ENCODE measurements around the gene SKOR2.
A peak's percentile ranks its signal among the peaks of the same experiment; 100 is the strongest.
"Not testable (repeated sequence)": the region's sequence is repeated elsewhere in the genome, so short reads cannot be mapped to it uniquely, and the experiment has no call there.

Gene SKOR2

GRCh38 chr18:47254341-47254939, 3.0 kb upstream of the SKOR2 start:
- FAIRE-seq = no peak

DNA sequence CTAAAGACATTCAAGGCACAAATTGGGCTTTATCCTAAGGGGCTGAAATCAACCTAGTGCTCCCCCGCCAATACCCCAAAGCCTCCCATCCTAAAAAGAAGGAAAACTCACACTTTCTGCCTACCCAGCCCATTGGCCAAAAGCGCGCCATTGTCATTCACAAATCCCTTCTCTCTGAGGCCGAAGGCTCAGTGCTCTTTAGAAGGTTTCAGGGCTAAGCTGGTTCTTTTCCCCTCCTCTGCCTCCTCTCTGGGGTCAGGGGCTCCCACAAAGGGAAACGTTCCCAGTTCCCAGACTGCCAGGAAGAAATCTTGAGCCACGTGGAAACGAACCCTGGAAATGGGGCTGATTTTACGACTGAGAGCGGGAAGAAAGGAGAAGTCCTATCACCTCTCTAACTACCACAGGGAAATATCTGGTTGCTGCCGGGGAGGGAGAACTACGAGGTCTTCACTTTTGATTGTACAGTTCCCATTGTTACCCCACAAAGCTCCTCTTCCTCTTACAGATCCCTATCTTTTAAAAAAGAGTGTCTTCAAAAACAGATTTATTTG, 1.7 kb upstream of the SKOR2 start:
- FAIRE-seq = no peak

GRCh38 chr18:47250391-47251046, 941 bp downstream of the SKOR2 start:
- FAIRE-seq = no peak

- FAIRE-seq = no peak
These were observed 2.0 kb downstream of the SKOR2 start for GRCh38 chr18:47249314-47249981.

GRCh38 chr18:47248604-47249313, 2.7 kb downstream of the SKOR2 start:
- no peak for FAIRE-seq

- no peak for FAIRE-seq
These were observed 3.3 kb downstream of the SKOR2 start for GRCh38 chr18:47248115-47248603.

DNA sequence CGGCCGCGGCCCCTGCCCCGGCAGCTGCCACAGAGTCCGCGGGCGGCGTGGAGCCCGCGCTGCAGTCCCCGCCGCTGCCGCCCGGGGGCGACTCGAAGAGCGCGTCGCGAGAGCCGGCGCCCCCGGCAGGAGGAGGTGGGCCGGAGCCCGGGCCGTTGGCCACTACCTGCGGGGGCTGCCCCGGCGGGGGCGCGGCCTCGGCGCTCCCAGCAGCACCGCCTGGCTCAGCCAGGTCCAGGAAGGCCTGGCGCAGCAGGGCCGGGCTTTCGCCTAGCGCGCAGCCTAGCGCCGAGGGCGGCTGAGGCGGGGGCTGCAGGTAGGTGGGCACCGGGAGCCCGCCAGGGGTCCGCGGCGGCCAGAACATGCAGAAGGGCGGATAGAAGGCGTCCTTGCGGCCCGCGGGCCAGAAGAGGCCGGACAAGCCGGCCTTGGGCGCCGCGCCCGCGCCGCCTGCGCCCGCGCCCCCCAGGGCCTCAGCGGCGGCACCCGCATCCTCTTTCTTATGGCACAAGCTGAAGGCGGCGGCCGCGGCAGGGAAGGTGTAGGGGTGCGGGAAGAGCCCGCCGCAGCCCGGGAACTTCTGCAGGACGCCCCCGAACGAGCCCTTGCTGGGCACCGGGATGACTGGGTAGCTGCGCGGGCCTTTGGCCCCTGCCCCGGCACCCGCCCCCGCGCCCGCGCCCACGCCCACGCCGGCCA, 3.9 kb downstream of the SKOR2 start:
- no peak for FAIRE-seq

DNA sequence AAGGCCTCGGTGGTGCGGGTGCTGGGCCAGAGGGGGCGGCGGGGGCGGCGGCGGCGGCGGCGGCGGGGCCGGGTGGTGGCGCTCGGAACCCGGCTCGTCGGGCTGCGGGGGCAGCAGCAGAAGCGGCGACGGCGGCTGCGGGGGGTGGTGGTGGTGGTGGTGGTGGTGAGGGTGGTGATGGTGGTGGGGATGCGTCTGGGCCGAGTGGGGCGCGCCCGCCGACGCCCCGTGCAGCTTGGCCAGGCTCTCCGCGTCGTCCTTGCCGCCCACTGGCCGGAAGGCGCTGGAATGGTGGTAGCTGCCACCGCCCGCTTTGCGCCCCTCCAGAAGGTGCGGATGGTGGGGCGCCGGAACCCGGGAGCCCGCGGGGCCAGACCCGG, 4.4 kb downstream of the SKOR2 start:
- FAIRE-seq = no peak

GRCh38 chr18:47246027-47246971, 5.2 kb downstream of the SKOR2 start:
- no peak for FAIRE-seq

- no peak for FAIRE-seq
These were observed 7.4 kb downstream of the SKOR2 start for GRCh38 chr18:47244086-47244485.

DNA sequence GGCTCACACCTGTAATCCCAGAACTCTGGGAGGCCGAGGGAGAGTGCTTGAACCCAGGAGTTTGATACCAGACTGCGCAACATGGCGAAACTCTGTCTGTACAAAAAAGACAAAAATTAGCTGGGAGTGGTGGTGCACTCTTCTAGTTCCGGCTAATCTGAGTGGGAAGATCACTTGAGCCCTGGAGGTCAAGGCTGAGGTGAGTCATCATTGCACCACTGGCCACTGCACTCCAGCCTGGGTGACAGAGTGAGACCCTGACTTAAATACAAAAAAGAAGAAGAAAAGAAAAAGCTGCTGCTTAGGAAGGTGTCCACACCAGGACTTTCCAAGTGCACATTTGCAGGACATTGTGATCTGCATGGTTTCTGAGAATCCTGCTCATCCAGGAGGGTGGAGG, 16.4 kb downstream of the SKOR2 start:
- no peak for FAIRE-seq

- FAIRE-seq = no peak
These were observed 24.8 kb downstream of the SKOR2 start for GRCh38 chr18:47226660-47227059.

DNA sequence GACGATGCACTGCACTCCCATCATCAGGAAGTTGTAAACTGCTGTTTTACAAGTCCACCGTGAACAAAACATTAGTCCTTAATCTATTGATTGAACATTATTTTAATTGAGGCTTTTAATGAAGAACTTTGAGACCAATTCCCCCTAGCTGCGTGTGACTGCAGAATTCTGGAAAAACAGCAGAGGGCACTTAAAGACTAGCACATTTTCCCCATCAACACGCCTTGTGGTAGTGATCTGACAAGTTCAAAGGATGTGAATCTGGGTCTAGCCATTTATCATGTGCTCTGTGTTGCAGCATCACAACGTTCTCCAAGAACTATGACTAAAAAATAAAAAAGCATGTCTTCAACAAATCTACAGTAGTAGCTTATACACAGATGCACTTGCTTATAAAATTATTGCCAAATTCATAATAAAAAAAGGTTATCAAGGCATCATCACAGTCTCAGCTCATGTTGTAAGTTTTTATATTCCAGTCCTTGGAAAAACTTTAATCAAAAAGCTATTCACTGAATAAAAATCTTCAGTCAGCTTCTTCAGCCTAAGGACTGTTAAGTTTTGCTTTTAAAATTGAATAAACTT, 35.8 kb downstream of the SKOR2 start:
- peak; percentile 97 for FAIRE-seq

DNA sequence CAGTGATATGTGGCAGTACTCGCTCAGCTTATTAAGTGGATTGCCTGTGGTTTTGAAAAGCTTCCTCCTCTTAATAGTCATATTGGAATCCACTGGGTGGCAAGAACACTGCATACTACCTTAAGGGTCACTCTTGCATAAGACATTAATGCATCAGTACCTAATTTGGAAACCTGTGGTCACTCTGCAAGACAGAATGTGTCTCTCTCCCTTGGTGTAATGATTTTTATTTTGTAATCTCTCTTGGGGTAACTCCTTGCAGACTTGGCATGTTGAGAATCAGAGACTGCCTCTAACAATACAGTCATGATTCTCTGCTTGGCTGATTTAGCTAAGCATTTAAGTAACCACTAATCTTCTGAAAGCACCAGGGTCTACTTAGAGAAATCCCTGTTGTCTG, 42.3 kb downstream of the SKOR2 start:
- no peak for FAIRE-seq

DNA sequence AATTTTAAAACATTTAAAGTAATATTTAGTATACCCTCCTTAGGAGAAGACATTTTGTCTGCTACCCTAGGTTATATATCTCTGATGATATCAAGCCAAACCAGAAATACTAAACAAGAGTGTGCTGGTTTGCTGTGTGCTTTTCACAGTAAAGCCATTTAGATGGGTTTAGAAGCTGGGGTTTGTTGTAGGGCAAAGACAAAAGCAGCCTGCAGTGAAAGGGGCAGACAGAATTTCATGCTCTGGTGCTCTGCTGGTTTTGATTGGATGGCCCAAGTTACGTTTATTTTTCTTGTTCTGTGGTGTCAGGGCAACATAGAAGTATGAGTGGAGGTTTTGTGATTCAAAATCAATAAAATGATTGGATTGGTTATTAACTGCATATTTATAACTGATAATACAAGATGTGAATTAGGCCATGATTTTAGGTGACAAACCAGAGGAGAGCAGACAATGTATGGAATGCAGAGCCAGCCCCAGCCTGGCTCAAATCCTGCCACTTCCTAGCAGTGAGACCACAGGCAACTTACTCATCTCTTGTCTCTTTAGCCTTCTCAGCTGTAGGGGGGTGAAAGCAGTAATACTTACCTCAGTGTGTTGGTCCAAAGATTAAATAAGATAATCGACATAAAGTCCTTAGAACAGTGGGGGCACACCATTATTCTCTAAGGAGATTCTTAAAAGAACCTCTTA, 44.4 kb downstream of the SKOR2 start:
- no peak for FAIRE-seq

DNA sequence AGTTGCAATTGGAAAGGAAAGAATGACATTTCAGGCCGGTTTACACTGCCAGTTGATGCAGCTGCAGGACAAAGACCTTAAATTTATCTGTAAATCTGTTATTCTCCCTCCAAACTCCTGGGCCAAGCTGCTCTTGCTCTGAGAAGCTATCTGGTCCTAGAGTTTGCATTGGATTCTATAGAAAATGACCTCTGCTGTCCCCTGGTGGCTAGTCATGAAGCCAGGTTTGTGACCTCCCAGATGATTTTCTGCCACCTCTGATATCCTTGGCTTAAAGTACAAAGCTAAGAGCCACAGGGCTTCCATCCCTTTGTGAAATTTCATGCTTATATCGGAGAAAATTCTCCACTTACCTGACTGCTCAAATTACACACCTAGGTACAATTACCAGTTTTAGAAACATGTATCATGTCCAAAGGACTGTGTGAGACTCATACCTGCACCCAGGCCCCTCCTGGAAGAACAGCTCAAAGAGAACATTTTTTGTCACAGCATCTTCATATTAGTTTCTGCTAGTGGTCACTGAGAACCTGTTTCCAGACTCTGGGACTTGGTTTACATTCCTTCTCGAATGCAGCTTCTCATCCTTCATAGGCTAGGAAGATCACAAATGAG, 46.4 kb downstream of the SKOR2 start:
- peak; percentile 45 for FAIRE-seq

DNA sequence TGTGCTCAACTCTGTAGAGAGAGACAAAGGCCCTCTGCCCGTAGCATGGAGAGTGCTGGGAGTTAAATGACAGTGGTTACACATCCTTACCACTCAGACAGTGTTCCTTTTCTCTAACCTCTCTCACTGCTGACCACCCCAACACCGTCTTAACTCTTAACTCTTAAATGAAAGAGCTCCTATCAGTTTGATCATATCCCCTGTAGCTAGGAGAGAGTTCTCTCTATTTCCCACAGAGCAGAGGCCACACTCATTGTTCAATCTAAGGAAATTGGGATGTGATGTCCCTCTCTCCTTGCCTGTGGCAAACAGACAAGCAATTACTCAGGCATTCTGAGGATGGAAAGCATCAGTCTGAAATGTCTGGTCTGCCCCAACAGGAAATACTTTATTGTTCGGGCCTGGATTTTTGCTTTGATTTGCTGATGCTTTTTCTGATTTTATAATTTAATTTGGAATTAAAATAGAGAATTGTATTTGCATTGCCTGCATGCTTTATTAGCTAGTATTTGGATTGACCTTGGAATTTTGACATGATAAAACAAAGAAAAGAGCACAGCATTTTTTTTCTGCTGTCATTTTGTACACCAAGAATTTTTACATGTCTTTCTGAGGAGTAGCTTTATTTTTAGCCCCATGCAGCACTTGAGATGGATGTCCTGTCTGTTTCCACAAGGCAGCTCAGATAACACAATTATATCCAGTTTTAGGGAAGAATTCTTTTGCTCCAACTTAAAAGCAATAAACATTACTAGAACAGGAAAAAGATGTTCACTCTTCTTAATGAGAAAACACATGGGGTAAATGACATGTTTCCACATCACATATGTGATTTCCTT, 47.6 kb downstream of the SKOR2 start:
- FAIRE-seq = no peak

DNA sequence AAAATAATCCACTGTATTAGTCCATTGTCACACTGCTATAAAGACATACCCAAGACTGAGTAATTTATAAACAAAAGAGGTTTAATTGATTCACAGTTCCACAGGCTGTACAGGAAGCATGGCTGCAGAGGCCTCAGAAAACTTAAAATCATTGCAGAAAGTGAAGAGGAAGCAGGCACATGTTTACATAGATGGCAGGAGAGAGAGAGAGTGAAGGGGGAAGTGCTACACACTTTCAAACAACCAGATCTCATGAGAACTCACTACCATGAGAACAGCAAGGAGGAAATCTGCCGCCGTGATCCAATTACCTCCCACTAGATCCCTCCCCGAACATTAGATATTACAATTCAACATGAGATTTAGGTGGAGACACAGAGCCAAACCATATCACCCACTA, 55.5 kb downstream of the SKOR2 start:
- not testable (repeated sequence) for FAIRE-seq

DNA sequence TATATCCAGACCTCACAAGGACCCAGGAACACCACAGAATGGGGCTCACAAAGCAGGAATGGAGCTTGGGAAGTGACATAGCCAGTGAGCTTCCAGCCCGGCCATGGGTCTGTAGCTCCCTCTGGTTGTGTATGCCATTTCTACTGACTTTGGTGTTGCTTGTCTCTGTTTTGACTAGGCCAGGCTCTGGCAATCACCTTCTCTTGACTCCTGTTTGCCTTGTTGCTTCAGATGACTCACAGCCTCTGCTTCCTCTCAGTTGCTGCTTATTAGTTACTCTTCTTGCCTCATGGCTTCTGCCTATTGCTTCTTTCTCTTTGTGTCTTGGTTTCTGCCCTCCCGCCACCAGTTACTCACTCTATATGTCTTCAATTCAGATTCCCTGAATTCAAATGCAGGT, 59.5 kb downstream of the SKOR2 start:
- FAIRE-seq = no peak

Measured in islet of Langerhans (tissue), 1 donor.